ENCODE data around the gene MAN1A1.

DNA sequence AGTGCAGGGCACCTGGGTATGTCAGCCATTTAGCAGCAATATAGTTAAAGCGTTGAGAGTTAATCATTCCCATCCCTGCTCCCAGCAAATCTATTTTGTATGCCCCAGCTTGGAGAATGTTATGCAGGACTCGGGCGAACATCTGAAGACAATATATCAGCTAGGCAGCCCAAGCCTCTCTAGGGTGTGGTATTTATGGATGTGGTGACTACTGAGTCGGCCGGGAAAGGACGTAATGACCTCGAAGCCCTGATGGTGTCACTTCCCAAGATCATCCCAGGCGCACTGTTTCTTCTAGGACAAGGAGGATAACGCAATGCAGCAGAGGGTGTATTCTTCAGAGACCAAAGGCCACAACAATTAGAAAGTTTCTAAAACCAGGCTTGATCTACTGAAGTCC, 207.5 kb downstream of the MAN1A1 start:
- TF ChIP-seq, protein P1, sequence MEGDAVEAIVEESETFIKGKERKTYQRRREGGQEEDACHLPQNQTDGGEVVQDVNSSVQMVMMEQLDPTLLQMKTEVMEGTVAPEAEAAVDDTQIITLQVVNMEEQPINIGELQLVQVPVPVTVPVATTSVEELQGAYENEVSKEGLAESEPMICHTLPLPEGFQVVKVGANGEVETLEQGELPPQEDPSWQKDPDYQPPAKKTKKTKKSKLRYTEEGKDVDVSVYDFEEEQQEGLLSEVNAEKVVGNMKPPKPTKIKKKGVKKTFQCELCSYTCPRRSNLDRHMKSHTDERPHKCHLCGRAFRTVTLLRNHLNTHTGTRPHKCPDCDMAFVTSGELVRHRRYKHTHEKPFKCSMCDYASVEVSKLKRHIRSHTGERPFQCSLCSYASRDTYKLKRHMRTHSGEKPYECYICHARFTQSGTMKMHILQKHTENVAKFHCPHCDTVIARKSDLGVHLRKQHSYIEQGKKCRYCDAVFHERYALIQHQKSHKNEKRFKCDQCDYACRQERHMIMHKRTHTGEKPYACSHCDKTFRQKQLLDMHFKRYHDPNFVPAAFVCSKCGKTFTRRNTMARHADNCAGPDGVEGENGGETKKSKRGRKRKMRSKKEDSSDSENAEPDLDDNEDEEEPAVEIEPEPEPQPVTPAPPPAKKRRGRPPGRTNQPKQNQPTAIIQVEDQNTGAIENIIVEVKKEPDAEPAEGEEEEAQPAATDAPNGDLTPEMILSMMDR (IDR thresholded peaks at IDR 0.05): no peak
- TF ChIP-seq POLR2A (IDR thresholded peaks at IDR 0.05): no peak

Measured in thyroid gland (tissue), 4 donors.